Astrocyte (in vitro differentiated cells and primary cell): ENCODE measurements around the gene NKD1. TPM values are rescaled to one million over a fixed set of nuclear protein-coding genes. Genes with fewer than 3 reads are reported as not detected.

Source experiments
- DNase-seq: peaks from one replicate; pipeline ENCODE4 v3.0.0-alpha.2; 2010; ENCODE audit warnings: low read depth
- FAIRE-seq: peaks from 2 replicates; lab custom pipeline; 2011; peaks lifted over from hg19 to GRCh38; lab: Jason Lieb, UNC
- H2AFZ ChIP-seq: 2 replicates; pipeline ENCODE4 v1.6.0; 2012; ENCODE audit warnings: low read depth, low read length, inconsistent platforms
- H3K27ac ChIP-seq: 2 replicates; pipeline ENCODE4 v1.5.1; 2011; ENCODE audit warnings: low read depth, low read length, inconsistent platforms
- H3K27me3 ChIP-seq: 2 replicates; pipeline ENCODE4 v1.6.0; 2011; ENCODE audit warnings: low read length, inconsistent platforms; ENCODE audit not compliant: insufficient read depth
- H3K36me3 ChIP-seq: 2 replicates; pipeline ENCODE4 v1.5.1; 2011; ENCODE audit warnings: low read length, inconsistent platforms; ENCODE audit not compliant: insufficient read depth
- H3K4me1 ChIP-seq: 2 replicates; pipeline ENCODE4 v1.5.1; 2011; ENCODE audit warnings: low read length, inconsistent platforms; ENCODE audit not compliant: insufficient read depth
- H3K4me2 ChIP-seq: 2 replicates; pipeline ENCODE4 v1.6.0; 2012; ENCODE audit warnings: low read length, inconsistent platforms
- H3K4me3 ChIP-seq: 2 replicates; pipeline ENCODE4 v1.5.1; 2011; ENCODE audit warnings: low read depth, mild to moderate bottlenecking, low read length, inconsistent platforms; ENCODE audit not compliant: insufficient read depth
- H3K79me2 ChIP-seq: 2 replicates; pipeline ENCODE4 v1.6.0; 2012; ENCODE audit warnings: mild to moderate bottlenecking, low read length, inconsistent platforms; ENCODE audit not compliant: insufficient read depth
- H3K9ac ChIP-seq: 2 replicates; pipeline ENCODE4 v1.6.0; 2012; ENCODE audit warnings: mild to moderate bottlenecking, low read length, inconsistent platforms
- H3K9me3 ChIP-seq: 2 replicates; pipeline ENCODE4 v1.5.1; 2012; ENCODE audit warnings: low read depth, mild to moderate bottlenecking, low read length, inconsistent platforms; ENCODE audit not compliant: insufficient read depth
- H4K20me1 ChIP-seq: 2 replicates; pipeline ENCODE4 v1.6.0; 2012; ENCODE audit warnings: low read length, inconsistent platforms; ENCODE audit not compliant: insufficient read depth
- H3K27ac Mint-ChIP-seq: one replicate; pipeline ENCODE4 v1.8.0; 2021; ENCODE audit warnings: mild to moderate bottlenecking, mixed read lengths; ENCODE audit not compliant: unreplicated experiment
- H3K27me3 Mint-ChIP-seq: one replicate; pipeline ENCODE4 v1.8.0; 2021; ENCODE audit warnings: low read depth, mixed read lengths; ENCODE audit not compliant: unreplicated experiment
- H3K36me3 Mint-ChIP-seq: one replicate; pipeline ENCODE4 v1.8.0; 2021; ENCODE audit warnings: low read depth, mixed read lengths; ENCODE audit not compliant: unreplicated experiment
- H3K4me1 Mint-ChIP-seq: one replicate; pipeline ENCODE4 v1.8.0; 2021; ENCODE audit warnings: low read depth, mixed read lengths; ENCODE audit not compliant: unreplicated experiment
- H3K4me3 Mint-ChIP-seq: one replicate; pipeline ENCODE4 v1.8.0; 2021; ENCODE audit warnings: mild to moderate bottlenecking, moderate library complexity, mixed read lengths; ENCODE audit not compliant: unreplicated experiment
- H3K9me3 Mint-ChIP-seq: one replicate; pipeline ENCODE4 v1.8.0; 2021; ENCODE audit warnings: mild to moderate bottlenecking, mixed read lengths; ENCODE audit not compliant: unreplicated experiment
- EZH2 ChIP-seq: IDR thresholded peaks from 2 replicates; pipeline ENCODE4 v1.6.1; 2012; ENCODE audit warnings: mild to moderate bottlenecking, low read length, inconsistent platforms; ENCODE audit not compliant: insufficient read depth
- total RNA-seq: library from RNA; stranded (reverse); gene quantifications from 2 replicates; pipeline ENCODE4 v1.2.1, GENCODE V29; 2021
- TF ChIP-seq, protein P1 (sequence below): IDR thresholded peaks from 2 replicates; pipeline ENCODE4 v1.5.1; 2011; ENCODE audit warnings: low read depth, mild to moderate bottlenecking, inconsistent platforms, low read length, moderate library complexity; ENCODE audit not compliant: insufficient read depth

Gene NKD1
- total RNA-seq, 1 donor from 2014 or later, result 9.1 TPM

DNA sequence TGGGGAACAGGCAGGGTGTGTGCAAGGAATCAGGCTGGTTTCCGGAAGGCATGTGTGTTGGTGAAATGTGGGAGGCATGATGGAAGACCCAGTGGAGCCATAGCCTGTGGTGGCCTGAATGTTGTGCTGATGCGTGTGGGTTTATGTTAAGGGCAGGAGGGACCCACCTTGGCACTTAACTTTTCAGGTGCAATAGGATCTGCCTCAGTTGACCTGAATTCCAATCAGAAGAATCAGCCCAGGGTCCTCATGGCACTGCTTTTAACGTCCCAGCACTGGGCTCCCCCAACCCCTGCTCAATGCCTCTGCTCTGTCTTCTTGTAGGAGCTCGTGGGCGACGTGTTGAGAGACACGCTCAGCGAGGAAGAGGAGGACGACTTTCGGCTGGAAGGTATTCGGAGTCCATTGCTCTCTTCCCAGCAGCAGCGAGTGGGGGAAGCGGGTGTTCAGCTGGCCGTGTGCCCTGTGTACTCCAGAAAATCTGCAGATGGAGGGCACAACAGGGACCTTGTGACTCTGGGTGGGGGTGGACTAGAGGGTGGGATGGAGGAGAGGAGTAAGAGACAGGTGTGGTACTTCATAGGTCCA lies 59.9 kb downstream of the NKD1 start:
- peaks cover 2% of the 10 kb centered on the region for H3K9me3 Mint-ChIP-seq
- H3K27ac Mint-ChIP-seq, result no peak overlapping the region

DNA sequence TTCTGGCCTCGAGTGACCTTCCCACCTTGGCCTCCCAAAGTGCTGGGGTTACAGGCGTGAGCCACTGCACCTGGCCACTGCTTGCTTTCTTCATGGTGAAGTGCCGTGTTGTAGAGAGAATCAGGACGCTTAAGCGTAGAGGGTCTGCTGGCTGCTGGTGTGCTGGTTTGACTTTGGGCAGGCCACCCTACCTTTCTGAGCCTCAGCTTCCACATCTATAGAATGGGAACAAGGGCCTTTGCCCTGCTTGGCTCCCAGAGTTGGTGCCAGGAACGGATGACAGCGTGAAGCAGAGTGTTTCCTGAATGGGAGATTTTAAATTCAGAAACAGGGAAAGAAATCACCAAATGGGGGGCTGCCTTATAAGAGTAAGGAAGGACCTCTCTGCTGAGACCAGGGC lies 60.9 kb downstream of the NKD1 start:
- no peaks in the 10 kb centered on the region for H3K79me2 ChIP-seq
- no peaks in the 10 kb centered on the region for H3K27me3 ChIP-seq
- no peak overlapping the region for H3K4me2 ChIP-seq
- peaks cover 5% of the 10 kb centered on the region for H3K36me3 Mint-ChIP-seq
- no peak overlapping the region for H3K4me3 Mint-ChIP-seq
- H3K4me3 ChIP-seq, result no peak overlapping the region
- peaks cover 12% of the 10 kb centered on the region for H3K4me1 ChIP-seq
- peaks cover 32% of the 10 kb centered on the region for H3K27me3 Mint-ChIP-seq
- H3K9ac ChIP-seq, result no peak overlapping the region
- no peak overlapping the region for H2AFZ ChIP-seq
- TF ChIP-seq, protein P1, sequence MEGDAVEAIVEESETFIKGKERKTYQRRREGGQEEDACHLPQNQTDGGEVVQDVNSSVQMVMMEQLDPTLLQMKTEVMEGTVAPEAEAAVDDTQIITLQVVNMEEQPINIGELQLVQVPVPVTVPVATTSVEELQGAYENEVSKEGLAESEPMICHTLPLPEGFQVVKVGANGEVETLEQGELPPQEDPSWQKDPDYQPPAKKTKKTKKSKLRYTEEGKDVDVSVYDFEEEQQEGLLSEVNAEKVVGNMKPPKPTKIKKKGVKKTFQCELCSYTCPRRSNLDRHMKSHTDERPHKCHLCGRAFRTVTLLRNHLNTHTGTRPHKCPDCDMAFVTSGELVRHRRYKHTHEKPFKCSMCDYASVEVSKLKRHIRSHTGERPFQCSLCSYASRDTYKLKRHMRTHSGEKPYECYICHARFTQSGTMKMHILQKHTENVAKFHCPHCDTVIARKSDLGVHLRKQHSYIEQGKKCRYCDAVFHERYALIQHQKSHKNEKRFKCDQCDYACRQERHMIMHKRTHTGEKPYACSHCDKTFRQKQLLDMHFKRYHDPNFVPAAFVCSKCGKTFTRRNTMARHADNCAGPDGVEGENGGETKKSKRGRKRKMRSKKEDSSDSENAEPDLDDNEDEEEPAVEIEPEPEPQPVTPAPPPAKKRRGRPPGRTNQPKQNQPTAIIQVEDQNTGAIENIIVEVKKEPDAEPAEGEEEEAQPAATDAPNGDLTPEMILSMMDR, result no peak
- TF ChIP-seq EZH2, result no peak
- no peak overlapping the region for H3K27ac Mint-ChIP-seq
- no peaks in the 10 kb centered on the region for H3K36me3 ChIP-seq
- no peaks in the 10 kb centered on the region for H4K20me1 ChIP-seq
- FAIRE-seq (no peak), DNase-seq (no peak)
- H3K4me1 Mint-ChIP-seq, result peaks cover 22% of the 10 kb centered on the region
- no peak overlapping the region for H3K27ac ChIP-seq
- no peaks in the 10 kb centered on the region for H3K9me3 ChIP-seq
- peaks cover 2% of the 10 kb centered on the region for H3K9me3 Mint-ChIP-seq

More for the DNA sequence above, 59.9 kb downstream of the NKD1 start:
- no peak overlapping the region for H3K9ac ChIP-seq
- H3K27ac ChIP-seq, result no peak overlapping the region
- H2AFZ ChIP-seq, result no peak overlapping the region
- no peak overlapping the region for H3K4me3 Mint-ChIP-seq
- H3K36me3 ChIP-seq, result no peaks in the 10 kb centered on the region
- H3K36me3 Mint-ChIP-seq, result peaks cover 5% of the 10 kb centered on the region
- H4K20me1 ChIP-seq, result no peaks in the 10 kb centered on the region
- H3K4me2 ChIP-seq, result no peak overlapping the region
- TF ChIP-seq, protein P1, result no peak
- no peak for TF ChIP-seq EZH2
- peaks cover 30% of the 10 kb centered on the region for H3K27me3 Mint-ChIP-seq
- no peaks in the 10 kb centered on the region for H3K79me2 ChIP-seq
- H3K4me1 Mint-ChIP-seq, result peaks cover 27% of the 10 kb centered on the region
- H3K4me1 ChIP-seq, result peaks cover 21% of the 10 kb centered on the region
- no peak overlapping the region for H3K4me3 ChIP-seq
- no peaks in the 10 kb centered on the region for H3K9me3 ChIP-seq
- DNase-seq (no peak), FAIRE-seq (no peak)
- H3K27me3 ChIP-seq, result no peaks in the 10 kb centered on the region

DNA sequence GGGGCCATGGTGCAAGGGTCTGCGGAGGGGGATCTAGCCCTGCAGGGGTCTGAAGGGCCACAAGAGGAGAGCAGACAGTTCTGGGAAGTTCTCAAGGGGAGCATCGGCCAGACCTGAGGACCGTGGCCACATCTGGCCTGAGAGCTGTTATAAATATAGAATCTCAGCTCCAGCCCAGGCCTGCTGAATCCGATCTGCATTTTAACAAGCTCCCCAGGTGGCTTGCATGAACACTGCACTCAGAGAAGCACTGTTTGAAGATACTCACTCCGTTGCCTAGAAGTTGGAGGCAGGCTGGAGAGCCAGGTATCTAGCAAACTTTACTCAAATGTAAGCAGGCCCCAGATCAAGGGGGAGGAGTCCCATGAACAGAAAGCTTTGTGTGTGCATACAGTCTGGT lies 61.3 kb downstream of the NKD1 start:
- H3K4me1 Mint-ChIP-seq, result peaks cover 25% of the 10 kb centered on the region
- H3K4me3 ChIP-seq, result no peak overlapping the region
- H3K9me3 Mint-ChIP-seq, result peaks cover 2% of the 10 kb centered on the region
- H2AFZ ChIP-seq, result no peak overlapping the region
- H3K27ac Mint-ChIP-seq, result no peak overlapping the region
- no peaks in the 10 kb centered on the region for H3K9me3 ChIP-seq
- H3K4me3 Mint-ChIP-seq, result no peak overlapping the region
- H3K36me3 ChIP-seq, result no peaks in the 10 kb centered on the region
- H3K27me3 Mint-ChIP-seq, result peaks cover 29% of the 10 kb centered on the region
- H4K20me1 ChIP-seq, result no peaks in the 10 kb centered on the region
- H3K27ac ChIP-seq, result no peak overlapping the region
- FAIRE-seq (no peak), DNase-seq (no peak)
- TF ChIP-seq, protein P1, result no peak
- no peak for TF ChIP-seq EZH2
- H3K9ac ChIP-seq, result no peak overlapping the region
- no peaks in the 10 kb centered on the region for H3K79me2 ChIP-seq
- no peak overlapping the region for H3K4me2 ChIP-seq
- peaks cover 5% of the 10 kb centered on the region for H3K36me3 Mint-ChIP-seq
- peaks cover 12% of the 10 kb centered on the region for H3K4me1 ChIP-seq
- H3K27me3 ChIP-seq, result no peaks in the 10 kb centered on the region
